OCI-LY7 (cell line): ENCODE measurements around the gene SPINK5. TPM values are rescaled to one million over a fixed set of nuclear protein-coding genes. Genes with fewer than 3 reads are reported as not detected.

Experiments
- BruUV-seq: library from RNA; stranded (reverse); fragments of 400-500 nt; replicated peaks from 2 replicates; lab custom pipeline; 2021; lab: Mats Ljungman, UMichigan
- CTCF ChIA-PET: fragments of 300-600 bp; sonication (Branson Sonifier 250); formaldehyde crosslinking; loops from one replicate; lab custom pipeline; 2022; ENCODE audit warnings: antibody characterized with exemption; ENCODE audit not compliant: unreplicated experiment; lab: Charles Lee
- POLR2A ChIA-PET: fragments of 300-600 bp; sonication (Branson Sonifier 250); formaldehyde crosslinking; loops from one replicate; lab custom pipeline; 2022; ENCODE audit warnings: antibody characterized with exemption; lab: Charles Lee
- DNase-seq: peaks from one replicate; pipeline ENCODE4 v3.0.0-alpha.2; 2015; ENCODE audit warnings: low spot score
- H2AFZ ChIP-seq: fragments of 200-600 bp; sonication (generic), shearing (Covaris generic); 2 replicates; pipeline ENCODE4 v1.6.1; 2014; ENCODE audit warnings: mild to moderate bottlenecking, antibody characterized with exemption, low read length, moderate library complexity
- H3K27ac ChIP-seq: fragments of 200-600 bp; sonication (generic); 2 replicates; pipeline ENCODE4 v1.5.1; 2014; ENCODE audit warnings: mixed run types, low read depth, mild to moderate bottlenecking, moderate library complexity, low read length, inconsistent platforms; ENCODE audit not compliant: poor library complexity, severe bottlenecking
- H3K36me3 ChIP-seq: fragments of 200-600 bp; sonication (generic); 2 replicates; pipeline ENCODE4 v1.6.1; 2014; ENCODE audit warnings: mild to moderate bottlenecking, antibody characterized with exemption, low read length, moderate library complexity, mixed read lengths; ENCODE audit not compliant: insufficient read depth
- H3K4me1 ChIP-seq: fragments of 200-600 bp; sonication (generic); 2 replicates; pipeline ENCODE4 v1.5.1; 2014; ENCODE audit warnings: mild to moderate bottlenecking, low read length; ENCODE audit not compliant: insufficient read depth, poor library complexity, severe bottlenecking
- H3K4me2 ChIP-seq: fragments of 200-600 bp; sonication (generic); 2 replicates; pipeline ENCODE4 v1.6.1; 2014; ENCODE audit warnings: mild to moderate bottlenecking, low read length
- H3K4me3 ChIP-seq: fragments of 200-600 bp; sonication (generic); 2 replicates; pipeline ENCODE4 v1.5.1; 2014; ENCODE audit warnings: mild to moderate bottlenecking, low read depth, low read length; ENCODE audit not compliant: poor library complexity, severe bottlenecking
- H3K79me2 ChIP-seq: fragments of 200-600 bp; sonication (generic); 2 replicates; pipeline ENCODE4 v1.6.1; 2016; ENCODE audit warnings: low read depth, mild to moderate bottlenecking, low read length, moderate library complexity, mixed read lengths; ENCODE audit not compliant: insufficient read depth
- H3K9me2 ChIP-seq: fragments of 200-600 bp; sonication (generic); 2 replicates; pipeline ENCODE4 v1.6.1; 2016; ENCODE audit warnings: mild to moderate bottlenecking, low read length, mixed read lengths; ENCODE audit not compliant: insufficient read depth
- H3K9me3 ChIP-seq: fragments of 200-600 bp; sonication (generic); 2 replicates; pipeline ENCODE4 v1.6.1; 2014; ENCODE audit warnings: mild to moderate bottlenecking, mixed run types, low read length, mixed read lengths
- H4K20me1 ChIP-seq: fragments of 200-600 bp; sonication (generic); 2 replicates; pipeline ENCODE4 v1.6.1; 2014; ENCODE audit warnings: mild to moderate bottlenecking, antibody characterized with exemption, low read length, moderate library complexity, mixed read lengths; ENCODE audit not compliant: insufficient read depth
- CTCF ChIP-seq: fragments of 200-600 bp; sonication (generic); conservative IDR thresholded peaks from 2 replicates; pipeline ENCODE4 v1.5.1; 2014; ENCODE audit warnings: mild to moderate bottlenecking, antibody characterized with exemption, low read length, moderate library complexity, mixed read lengths
- EZH2phosphoT487 ChIP-seq: fragments of 200-600 bp; sonication (generic); IDR thresholded peaks from 2 replicates; pipeline ENCODE4 v1.6.1; 2018; ENCODE audit warnings: low read depth, borderline replicate concordance, mild to moderate bottlenecking, mixed run types, antibody characterized with exemption, low read length, moderate library complexity, mixed read lengths
- intact Hi-C: fragments of 100-400 bp; cut with micrococcal nuclease; formaldehyde crosslinking; loops from one replicate; pipeline ENCODE4 v1.10.0; 2022; ENCODE audit not compliant: unreplicated experiment
- total RNA-seq, 2 experiments: library from RNA; depleted of rRNA in 1 of 2; stranded (reverse); fragments of >200 nt in 1 of 2; shearing (Covaris generic) in 1 of 2; gene quantifications; 2 replicates each; pipeline ENCODE4 v1.2.3, GENCODE V29; 2014 to 2022

The SPINK5 gene
- total RNA-seq, 2 experiments from 2014 or later = not detected

DNA sequence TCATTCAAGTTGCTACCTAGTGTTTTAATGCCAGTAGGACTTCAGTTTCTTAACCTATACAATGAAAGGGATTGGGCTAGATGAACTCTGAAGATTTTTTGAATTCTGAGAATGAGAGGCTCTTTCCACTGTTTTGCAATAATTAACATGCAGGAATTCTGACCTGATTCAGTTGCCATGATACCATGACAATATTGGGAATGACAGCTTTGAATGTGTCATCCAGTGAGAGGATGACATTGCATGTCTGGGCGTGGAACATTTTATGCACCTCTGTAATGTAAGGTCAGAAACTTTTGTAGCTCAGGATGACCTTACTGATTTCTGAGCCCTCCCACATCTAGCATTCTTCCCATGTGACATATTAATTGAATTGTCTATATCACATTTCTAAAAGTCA is 30.6 kb upstream of the SPINK5 start:
- Histone ChIP-seq H3K9me3 (no peaks in the 10 kb centered on the region), H3K79me2 (no peaks in the 10 kb centered on the region), H3K9me2 (no peaks in the 10 kb centered on the region), H3K27ac (no peak overlapping the region), H3K4me3 (no peak overlapping the region), H3K36me3 (no peaks in the 10 kb centered on the region), H3K4me2 (no peak overlapping the region), H2AFZ (no peak overlapping the region), H3K4me1 (no peaks in the 10 kb centered on the region), H4K20me1 (no peaks in the 10 kb centered on the region)
- ChIA-PET CTCF (no interaction called here), POLR2A (interaction anchor here (0.6 kb wide), 2 partner anchors 13 to 17 kb away, joined by 3 read pairs; no protein-coding TSS in a partner anchor)
- DNase-seq = no peak
- BruUV-seq = no TSS peak
- intact Hi-C loops = no loop called here
- TF ChIP-seq CTCF = no peak
- TF ChIP-seq EZH2phosphoT487 = no peak

DNA sequence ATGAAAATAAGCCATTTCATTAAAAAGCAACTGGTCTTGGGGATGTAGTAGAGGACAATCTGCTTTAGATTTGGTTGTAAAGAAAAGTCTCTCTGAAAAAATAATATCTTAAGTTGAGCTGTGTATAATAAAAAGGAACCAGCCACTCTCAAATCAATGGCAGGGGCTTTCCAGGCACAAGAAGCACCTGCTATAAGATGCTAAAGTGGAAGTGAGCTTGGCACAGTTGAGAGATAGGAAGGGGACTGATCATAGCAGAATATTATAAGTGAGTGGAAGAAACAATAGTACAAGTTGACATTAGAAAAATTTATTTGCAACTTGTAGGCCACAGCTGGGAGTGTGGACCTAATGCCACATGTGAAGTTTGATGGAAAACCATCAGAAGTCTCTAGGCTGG is 28.1 kb upstream of the SPINK5 start:
- Histone ChIP-seq H2AFZ (no peak overlapping the region), H3K4me3 (no peak overlapping the region), H3K79me2 (no peaks in the 10 kb centered on the region), H3K4me1 (no peaks in the 10 kb centered on the region), H3K9me3 (no peaks in the 10 kb centered on the region), H3K4me2 (no peak overlapping the region), H3K9me2 (no peaks in the 10 kb centered on the region), H3K27ac (no peak overlapping the region), H3K36me3 (no peaks in the 10 kb centered on the region), H4K20me1 (no peaks in the 10 kb centered on the region)
- CTCF ChIA-PET = no interaction called here
- DNase-seq = no peak
- BruUV-seq = no TSS peak
- TF ChIP-seq CTCF = no peak
- TF ChIP-seq EZH2phosphoT487 = no peak
- intact Hi-C loops = no loop called here
- POLR2A ChIA-PET = no interaction called here

- ChIA-PET CTCF (no interaction called here), POLR2A (interaction anchor here (0.6 to 1.2 kb wide), 3 partner anchors 48 to 300 kb away, joined by 3 read pairs; no protein-coding TSS in a partner anchor)
Observed at GRCh38 chr5:148042881-148043280, 20.9 kb upstream of the SPINK5 start.

More at GRCh38 chr5:148042881-148043280, 20.9 kb upstream of the SPINK5 start:
- H3K4me2 ChIP-seq = no peak overlapping the region
- BruUV-seq = no TSS peak
- no peaks in the 10 kb centered on the region for H3K79me2 ChIP-seq
- no peak overlapping the region for H3K4me3 ChIP-seq
- H2AFZ ChIP-seq = no peak overlapping the region
- H3K36me3 ChIP-seq = no peaks in the 10 kb centered on the region
- intact Hi-C loops = no loop called here
- H3K9me2 ChIP-seq = no peaks in the 10 kb centered on the region
- H3K9me3 ChIP-seq = no peaks in the 10 kb centered on the region
- no peaks in the 10 kb centered on the region for H4K20me1 ChIP-seq
- no peak for TF ChIP-seq CTCF
- TF ChIP-seq EZH2phosphoT487 = no peak
- no peak overlapping the region for H3K27ac ChIP-seq
- DNase-seq = no peak
- H3K4me1 ChIP-seq = no peaks in the 10 kb centered on the region
